Anterior cingulate cortex (tissue), 58 donors: ENCODE results near the gene PTPRQ.
"Not testable (repeated sequence)": the region's sequence is repeated elsewhere in the genome, so short reads cannot be mapped to it uniquely, and the experiment has no call there.

Experiments used
- DNase-seq, 58 donors: peaks; one replicate each; lab custom pipeline; 2025; lab: John Stamatoyannopoulos, UW

PTPRQ gene

GRCh38 chr12:80472236-80472635, 28.2 kb downstream of the PTPRQ start:
- DNase-seq: no peak

DNA sequence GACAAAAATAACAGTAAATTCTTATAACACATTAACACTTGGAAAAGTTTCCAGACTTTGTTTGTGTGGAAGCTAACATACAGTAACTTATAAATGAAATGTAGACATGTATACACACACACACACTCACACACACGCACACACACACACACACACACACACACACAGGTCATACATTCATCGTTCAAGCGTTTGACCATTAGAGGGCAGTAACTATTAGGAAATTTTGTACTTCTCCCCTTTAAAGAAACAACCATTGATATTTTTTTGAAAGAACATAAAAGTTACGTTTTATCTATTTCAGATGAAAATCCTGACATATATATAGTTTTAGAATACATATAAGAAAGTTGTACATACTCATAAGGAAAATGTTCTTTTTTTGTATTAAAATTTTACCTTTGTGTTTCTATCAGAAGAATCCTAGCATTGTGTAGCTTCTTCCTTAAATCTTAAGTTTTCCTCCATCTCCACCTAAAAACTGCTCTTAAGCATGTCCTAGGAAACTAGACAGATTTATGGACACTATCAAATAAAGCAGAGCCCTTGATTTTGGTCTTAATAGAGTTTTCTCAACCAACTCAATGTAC, 29.0 kb downstream of the PTPRQ start:
- DNase-seq: no peak

DNA sequence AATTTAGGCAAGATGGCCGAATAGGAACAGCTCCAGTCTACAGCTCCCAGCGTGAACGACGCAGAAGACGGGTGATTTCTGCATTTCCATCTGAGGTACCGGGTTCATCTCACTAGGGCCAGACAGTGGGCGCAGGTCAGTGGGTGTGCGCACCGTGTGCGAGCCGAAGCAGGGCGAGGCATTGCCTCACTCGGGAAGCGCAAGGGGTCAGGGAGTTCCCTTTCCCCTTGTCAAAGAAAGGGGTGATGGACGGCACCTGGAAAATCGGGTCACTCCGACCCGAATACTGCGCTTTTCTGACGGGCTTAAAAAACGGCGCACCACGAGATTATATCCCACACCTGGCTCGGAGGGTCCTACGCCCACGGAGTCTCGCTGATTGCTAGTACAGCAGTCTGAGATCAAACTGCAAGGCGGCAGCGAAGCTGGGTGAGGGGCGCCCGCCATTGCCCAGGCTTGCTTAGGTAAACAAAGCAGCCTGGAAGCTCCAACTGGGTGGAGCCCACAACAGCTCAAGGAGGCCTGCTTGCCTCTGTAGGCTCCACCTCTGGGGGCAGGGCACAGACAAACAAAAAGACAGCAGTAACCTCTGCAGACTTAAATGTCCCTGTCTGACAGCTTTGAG, 33.6 kb downstream of the PTPRQ start:
- DNase-seq: not testable (repeated sequence)

DNA sequence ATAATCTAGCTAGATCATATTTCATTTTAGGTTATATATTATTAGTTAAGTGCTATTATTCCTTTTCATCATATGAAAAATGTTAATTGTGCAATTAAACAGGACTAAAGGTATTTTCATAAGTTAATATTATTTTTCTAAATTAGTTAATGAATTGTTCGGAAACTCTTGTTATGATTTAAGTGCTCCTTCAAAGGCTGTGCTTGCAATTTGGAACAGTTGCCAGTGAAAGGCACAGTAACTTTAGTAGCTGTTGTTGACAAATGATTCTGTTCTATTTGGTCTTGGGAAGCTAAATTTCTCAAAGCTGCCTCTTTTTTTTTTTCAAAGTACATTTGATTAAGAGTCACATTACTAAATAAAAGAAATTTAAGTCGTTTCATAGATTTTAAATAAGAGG, 40.7 kb downstream of the PTPRQ start:
- no peak for DNase-seq

DNA sequence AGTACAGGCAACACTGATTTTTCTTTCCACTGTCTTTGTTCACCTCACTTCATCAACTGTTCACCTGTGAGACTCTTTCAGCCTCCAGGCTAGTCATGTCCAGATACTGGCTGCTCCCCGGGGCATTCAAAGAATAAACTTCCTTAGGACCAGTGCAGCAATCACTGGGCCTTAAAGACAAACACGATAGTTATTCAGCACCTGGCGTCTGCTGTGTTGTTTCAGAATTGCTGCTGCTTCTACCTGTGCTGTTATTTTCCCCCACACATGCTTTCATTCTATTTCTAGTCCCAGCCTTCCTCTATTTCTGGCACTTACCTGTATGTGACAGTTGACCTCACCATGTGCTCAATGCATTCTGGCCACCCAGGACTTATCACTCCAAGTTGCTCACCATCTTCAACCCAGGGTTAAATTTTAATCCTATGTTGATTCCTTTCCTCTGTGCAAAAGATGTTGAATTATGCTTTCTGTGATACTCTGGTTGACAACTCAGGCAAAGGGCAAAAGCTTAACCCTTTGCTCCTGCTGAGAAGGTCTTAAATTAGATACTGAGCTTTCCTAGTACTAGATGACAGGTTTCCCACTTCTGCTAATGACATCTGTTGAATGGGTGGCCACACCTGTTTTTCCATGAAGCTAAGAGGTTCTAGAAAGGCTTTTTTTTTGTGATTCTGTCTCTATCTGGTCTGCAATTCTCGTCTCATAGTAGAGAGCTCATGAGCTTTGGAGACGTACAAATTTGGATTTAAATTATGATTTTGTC, 41.4 kb downstream of the PTPRQ start:
- DNase-seq: no peak

DNA sequence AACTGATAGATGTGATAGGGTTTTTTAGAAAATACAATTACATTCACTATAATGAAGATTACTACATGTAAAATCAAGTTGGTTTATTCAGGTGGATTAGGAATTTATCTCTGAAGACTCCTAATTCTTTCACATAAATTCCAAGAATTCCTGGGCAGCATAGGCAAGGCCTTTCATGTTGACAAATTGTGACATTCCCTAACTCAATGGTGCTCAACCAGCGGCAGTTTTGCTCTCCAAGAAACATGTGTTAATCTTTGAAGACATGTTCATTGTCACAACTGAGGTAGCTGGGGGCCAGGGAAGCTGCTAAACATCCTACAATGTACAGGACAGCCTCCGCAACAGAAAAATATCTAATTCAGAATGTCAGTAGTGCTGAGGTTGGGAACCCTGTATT, 46.3 kb downstream of the PTPRQ start:
- no peak for DNase-seq

- no peak for DNase-seq
Observed at GRCh38 chr12:80491166-80491565, 47.1 kb downstream of the PTPRQ start.

- no peak for DNase-seq
Observed at GRCh38 chr12:80493466-80493865, 49.4 kb downstream of the PTPRQ start.

GRCh38 chr12:80494836-80495235, 50.8 kb downstream of the PTPRQ start:
- DNase-seq: no peak

- DNase-seq: no peak
Observed at GRCh38 chr12:80498059-80498728, 54.2 kb downstream of the PTPRQ start.

DNA sequence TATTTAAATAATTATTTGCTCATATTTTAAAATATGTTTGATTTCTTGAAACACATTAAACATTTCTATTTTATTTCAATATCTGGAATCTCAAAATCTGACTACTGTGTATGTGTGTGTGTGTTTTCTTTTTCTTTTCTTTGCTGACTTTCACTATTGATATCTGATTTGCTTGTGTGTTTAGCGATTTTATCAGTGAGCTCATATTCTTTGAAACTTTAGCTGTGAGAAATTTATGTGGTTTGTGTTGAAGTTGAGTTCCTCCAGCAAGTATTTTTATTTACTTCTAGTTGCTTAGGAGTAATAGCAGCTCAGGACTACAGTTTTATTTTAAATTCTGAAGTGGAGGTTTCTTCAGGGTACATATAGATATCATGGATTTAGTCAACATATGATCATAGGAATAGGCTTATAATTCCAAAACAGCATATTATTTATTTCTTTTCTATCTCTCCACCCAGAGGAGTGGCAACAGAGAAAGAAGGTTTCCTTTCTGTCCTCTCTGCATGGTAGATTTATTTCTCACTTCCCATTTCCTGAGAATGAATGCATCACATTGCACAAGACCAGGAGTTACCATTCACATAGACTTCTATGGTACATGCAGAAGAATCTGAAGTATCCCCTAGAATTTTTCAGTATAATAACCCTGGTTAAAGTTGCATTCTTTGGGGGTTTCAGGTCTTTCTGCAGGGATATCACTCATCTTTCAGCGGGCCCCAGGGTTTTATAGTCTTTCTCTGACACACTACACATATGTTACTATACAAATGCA, 60.5 kb downstream of the PTPRQ start:
- DNase-seq: no peak

- DNase-seq: no peak
Observed at GRCh38 chr12:80509781-80510556, 65.9 kb downstream of the PTPRQ start.

- no peak for DNase-seq
Observed at GRCh38 chr12:80512781-80513180, 68.7 kb downstream of the PTPRQ start.

- DNase-seq: no peak
Observed at GRCh38 chr12:80513211-80513610, 69.2 kb downstream of the PTPRQ start.

GRCh38 chr12:80517655-80518054, 73.6 kb downstream of the PTPRQ start:
- no peak for DNase-seq

DNA sequence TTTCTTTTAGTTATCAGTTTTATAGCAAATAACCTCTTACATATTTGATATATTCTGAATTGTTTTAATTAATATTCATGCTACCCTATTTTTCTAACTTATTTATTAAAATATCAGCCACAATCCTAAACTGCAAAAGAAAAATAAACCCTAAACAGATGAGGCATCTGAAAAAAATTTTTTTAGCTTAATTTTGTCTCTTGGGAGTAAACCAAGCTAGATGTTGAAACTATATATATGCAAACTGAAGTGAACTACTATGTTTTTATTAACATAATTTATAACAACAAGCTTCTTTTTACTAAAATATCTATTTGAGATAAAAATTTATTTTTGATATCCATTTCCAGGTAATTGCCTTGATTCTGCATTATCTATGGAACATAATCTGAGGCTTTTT, 87.6 kb downstream of the PTPRQ start:
- no peak for DNase-seq

GRCh38 chr12:80539029-80539428, 95.0 kb downstream of the PTPRQ start:
- no peak for DNase-seq

- no peak for DNase-seq
Observed at GRCh38 chr12:80549298-80549697, 105.3 kb downstream of the PTPRQ start.

- no peak for DNase-seq
Observed at GRCh38 chr12:80551897-80552296, 107.9 kb downstream of the PTPRQ start.

DNA sequence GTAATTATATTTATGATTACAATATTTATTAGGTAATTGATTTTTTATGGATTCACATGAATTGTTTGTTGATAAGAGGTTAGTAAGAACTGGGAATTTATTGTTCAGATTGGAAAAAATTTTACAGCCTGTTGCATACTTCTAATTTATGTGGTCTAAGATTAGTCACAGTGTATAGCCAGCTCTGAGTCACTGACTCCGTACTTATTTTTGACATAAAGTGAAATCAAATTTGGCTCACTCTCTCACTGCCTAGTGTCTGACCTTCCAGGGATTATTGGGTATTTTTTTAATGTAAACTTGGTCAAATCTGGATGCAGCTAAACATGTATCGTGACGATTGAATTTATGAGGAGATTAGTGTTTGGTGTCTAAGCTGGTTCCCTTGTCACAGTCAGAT, 109.3 kb downstream of the PTPRQ start:
- DNase-seq: no peak
